HG03442 (cell line): ENCODE measurements around the gene RELT.

Experiments
- ATAC-seq: cut with Tn5 transposase; IDR thresholded peaks from one replicate; pipeline ENCODE4 v1.9.1; 2021; ENCODE audit warnings: mild to moderate bottlenecking, moderate library complexity; ENCODE audit not compliant: unreplicated experiment

The RELT gene

DNA sequence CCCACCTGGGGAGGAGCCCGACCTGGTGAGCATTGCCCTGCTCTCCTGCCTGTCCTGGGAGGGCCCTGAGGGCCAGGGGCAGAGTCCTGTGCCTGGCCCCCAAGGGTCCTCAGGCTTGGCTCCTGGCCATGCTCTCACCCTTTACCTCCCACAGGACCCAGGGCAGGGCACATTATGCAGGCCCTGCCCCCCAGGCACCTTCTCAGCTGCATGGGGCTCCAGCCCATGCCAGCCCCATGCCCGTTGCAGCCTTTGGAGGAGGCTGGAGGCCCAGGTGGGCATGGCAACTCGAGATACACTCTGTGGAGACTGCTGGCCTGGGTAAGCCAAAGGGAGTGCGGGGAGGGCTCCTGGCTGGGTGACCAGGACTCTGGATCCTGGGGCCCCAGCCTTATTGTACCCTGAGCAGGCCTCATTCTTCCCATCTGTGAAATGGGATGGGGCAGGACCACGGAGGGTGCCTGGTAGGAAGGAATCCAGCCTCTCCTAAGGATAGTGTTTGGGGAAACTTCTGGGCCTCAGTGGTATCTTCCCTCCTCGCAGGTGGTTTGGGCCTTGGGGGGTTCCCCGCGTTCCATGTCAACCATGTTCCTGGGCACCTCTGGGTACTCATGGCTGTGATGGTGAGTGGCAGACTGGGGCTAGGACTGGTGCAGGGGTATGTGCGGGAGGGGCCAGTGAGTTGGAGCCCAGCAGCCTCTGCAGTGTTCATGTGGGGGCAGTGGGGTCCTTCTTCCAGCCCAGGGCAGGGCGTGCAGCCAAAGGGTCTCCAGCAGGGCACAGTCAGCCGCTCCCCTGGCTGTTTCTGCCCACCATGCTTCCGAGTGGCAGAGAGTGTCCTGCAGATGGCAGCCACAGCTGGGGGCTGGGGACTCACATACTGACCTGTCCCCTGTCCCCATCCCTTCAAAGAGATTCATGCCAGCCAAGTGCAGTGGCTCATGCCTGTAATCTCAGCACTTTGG, 14.7 kb downstream of the RELT start:
- ATAC-seq, result no peak

DNA sequence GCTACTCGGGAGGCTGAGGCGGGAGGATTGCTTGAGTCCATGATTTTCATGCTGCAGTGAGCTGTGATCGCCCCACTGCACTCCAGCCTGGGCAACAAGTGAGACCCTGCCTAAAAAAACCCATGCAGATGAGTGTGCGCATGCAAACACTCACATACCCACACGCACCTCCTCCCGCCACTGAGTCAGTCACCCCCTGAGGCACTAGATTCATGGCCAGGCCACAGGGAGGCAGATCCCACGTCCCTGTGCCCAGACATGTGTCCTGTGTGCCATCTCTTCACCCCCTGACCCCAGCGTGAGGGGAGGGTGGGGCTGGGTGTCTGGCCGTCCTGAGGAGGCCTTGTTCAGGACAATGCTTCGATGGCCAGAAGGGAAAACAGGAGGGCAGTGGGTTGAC, 15.5 kb downstream of the RELT start:
- ATAC-seq, result no peak

DNA sequence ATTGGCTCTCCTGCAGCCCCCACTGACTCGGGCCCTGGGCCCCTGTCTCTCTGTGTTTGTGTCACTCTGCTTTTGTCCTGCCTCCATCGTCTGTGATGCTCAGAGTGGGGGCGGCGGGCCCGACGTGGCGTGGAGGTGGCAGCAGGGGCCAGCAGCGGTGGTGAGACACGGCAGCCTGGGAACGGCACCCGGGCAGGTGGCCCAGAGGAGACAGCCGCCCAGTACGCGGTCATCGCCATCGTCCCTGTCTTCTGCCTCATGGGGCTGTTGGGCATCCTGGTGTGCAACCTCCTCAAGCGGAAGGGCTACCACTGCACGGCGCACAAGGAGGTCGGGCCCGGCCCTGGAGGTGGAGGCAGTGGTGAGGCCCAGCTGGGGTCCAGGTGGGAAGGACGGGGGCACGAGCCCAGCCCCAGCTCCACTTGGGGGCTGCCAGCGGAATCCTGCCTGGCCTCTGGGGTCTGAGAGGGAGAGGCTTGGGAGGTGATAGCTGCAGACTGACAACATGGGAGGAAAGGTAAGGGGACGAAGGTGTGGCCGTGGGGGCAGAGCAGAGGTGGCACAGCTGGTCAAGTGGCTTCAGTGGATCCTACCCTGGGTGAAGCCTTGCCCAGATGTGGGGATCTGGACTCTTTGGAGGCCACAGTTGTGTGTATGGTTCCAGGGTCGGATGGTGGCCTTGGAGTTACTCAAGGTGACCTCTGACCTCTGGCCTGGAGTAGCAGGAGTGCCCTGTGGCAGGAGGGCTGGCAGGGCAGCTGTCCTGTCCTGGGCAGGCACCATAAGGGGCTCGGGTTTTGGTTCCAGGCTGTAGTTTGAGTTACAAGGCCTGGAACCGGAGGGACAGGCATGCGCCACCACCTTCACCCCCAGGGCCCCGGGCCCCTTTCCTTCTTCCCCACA, 16.2 kb downstream of the RELT start:
- no peak for ATAC-seq

DNA sequence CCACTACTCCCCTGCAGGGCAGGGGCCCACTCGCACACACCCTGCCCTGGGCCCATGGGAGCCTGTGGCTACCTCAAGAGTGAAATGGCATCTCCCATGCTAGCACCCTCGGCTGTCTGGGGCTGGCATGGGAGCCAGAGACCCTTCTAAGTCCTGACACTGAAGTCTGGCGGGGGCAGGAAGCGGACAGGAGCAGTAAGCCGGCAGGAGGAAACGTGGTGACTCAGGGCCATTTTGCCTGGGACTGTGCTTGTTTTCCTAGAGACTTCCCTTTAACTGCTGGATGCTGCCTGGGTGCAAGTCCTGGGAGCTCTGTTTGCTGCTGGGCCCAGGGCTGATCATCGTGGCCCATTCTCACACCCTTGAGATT, 16.8 kb downstream of the RELT start:
- no peak for ATAC-seq

DNA sequence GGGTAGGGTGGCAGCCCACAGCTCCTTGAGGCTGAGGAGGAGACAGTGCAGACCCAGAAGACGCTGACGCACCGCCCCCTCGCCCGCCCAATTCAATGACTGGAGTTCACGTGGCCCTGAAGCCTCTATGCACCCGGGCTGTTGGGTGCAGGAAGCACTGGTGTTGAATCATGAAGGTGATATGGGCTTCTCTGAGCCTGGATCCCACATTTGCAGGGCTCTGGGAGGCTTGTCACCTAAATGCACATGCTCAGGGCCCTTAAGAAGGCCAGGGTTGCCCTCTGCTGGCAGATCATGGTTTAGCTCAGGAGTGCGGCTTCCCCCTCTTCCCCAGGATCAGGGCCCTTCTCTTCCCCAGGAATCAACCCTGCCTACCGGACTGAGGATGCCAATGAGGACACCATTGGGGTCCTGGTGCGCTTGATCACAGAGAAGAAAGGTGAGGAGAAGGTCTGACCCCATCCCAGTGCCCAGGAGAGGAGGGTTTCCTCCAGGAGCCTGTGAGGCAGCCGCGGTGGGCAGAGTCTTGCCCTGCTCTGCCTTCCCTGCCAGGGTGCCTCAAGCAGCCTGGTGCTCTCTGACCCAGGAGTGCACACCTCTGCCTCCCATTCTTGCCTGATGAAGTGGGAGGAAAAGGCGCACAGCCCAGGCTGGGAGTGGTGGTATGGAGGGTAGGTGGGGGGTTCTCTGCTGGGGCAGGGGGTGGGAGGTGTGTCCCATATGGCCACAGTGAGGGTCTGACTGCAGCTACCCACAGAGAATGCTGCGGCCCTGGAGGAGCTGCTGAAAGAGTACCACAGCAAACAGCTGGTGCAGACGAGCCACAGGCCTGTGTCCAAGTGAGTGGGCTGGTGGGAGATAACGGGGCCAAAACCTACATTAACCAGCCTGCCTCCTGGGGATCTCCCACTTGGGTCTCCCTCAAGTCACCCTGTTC, 17.5 kb downstream of the RELT start:
- ATAC-seq, result no peak

DNA sequence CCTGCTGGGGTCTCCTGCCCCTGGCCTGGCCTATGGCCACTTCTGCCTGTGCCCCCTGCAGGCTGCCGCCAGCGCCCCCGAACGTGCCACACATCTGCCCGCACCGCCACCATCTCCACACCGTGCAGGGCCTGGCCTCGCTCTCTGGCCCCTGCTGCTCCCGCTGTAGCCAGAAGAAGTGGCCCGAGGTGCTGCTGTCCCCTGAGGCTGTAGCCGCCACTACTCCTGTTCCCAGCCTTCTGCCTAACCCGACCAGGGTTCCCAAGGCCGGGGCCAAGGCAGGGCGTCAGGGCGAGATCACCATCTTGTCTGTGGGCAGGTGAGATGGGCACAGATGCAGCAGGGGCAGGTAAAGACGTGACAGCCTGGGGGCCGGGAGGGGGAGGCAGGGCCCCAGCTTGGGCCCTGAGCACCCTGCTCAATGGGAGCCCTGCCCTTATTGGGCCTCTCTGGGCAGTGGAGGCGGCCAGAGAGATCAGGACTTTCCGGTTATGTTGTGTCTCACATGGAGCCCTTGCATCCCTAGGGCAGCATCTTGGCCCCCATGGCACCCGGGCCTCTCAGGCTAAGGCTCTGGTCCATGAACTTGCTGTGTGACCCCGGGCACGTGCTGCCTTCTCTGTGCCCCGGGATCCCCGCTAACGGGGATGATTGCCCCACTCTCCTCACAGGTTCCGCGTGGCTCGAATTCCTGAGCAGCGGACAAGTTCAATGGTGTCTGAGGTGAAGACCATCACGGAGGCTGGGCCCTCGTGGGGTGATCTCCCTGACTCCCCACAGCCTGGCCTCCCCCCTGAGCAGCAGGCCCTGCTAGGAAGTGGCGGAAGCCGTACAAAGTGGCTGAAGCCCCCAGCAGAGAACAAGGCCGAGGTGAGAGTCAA, 18.5 kb downstream of the RELT start:
- no peak for ATAC-seq

DNA sequence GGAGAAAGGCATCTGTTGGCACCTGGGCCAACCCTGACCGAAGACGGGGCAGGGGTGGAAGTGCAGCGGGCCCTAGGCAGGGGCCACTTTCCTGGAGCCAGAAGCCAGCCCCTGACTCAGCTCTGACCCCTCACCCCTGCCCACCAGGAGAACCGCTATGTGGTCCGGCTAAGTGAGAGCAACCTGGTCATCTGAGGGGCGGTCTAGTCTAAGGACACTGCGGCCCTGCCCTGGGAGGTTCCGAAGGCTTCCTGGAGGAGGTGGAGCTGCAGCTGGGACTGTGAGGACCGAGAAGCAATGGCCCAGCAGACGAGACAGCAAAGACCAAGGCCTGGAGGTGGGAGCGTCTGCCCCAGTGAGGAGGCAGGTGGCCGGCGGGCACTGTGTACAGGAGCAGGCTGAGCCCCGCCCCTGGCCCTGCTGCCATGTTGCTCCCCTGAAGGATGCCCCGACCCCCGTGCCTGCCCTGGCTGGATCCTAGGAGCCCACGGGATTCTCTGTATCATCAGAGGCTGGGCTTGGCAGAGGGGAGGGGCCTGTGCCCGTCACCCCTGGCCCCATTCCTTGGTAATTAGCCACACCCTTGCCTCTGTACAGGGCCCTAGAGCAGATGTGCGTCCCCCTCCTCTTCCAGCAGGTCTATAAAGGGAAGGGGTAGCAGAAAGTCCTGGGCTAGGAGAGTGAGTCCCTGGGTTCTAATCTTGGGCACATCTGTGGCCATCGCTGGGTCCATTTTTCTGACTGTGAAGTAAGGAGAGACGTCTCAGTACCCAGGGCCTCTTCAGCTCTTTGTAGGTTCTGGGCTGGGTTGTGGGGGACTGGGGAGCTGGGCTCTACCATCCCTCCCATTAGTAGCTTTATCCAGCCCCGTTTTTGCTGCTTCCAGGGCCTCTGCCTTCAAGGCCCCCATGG, 19.4 kb downstream of the RELT start:
- ATAC-seq, result no peak

DNA sequence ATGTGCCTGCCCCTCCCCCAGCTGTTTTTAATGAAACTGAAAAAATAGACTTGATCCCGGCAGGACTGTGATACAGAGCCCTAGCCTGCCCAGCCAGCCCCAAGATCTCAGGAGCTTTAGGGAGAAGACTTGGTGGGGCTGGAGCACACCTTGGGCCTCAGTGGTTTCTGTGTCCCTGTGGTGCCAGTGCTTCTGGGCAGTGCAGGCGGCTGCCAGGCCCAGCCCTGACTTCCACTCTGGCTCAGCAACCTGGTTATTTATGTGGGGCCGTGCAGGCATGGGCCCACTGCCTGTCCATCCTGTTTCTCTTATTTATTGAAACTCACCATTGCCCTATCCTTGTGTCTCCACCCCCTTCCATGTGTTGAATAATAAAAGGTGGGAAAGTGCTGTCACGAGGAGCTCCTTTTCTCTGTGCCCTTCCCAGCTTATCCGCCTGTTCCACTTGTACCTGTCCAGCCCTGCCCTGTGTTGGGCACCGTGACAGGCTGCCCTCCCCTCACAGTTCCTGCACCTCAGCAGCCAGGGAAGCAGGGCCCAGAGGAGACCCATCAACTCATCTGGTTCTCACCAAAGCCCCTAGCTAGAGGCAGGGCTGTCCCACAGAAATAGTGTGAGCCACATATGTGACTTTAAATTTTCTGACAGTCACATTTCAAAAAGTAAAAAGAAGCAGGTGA, 20.2 kb downstream of the RELT start:
- no peak for ATAC-seq

DNA sequence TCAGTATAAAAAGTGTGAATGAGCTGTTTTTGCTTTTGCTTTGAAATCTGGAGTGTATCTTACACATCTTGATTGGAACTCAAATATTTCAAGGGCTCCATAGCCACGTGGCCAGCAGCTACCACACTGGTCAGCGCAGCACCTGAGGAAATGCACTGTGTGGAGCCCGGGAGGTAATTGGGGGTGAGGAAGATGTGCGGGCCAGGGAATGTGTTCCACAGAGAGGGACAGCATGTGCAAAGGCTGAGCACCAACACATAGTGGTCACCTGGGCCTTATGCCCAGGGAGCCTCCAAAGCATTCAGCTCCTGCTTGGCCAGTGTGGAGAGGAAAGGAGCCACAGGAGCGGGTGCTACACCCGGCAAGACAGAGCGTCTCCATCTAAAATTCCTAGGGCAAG, 20.8 kb downstream of the RELT start:
- ATAC-seq, result no peak

DNA sequence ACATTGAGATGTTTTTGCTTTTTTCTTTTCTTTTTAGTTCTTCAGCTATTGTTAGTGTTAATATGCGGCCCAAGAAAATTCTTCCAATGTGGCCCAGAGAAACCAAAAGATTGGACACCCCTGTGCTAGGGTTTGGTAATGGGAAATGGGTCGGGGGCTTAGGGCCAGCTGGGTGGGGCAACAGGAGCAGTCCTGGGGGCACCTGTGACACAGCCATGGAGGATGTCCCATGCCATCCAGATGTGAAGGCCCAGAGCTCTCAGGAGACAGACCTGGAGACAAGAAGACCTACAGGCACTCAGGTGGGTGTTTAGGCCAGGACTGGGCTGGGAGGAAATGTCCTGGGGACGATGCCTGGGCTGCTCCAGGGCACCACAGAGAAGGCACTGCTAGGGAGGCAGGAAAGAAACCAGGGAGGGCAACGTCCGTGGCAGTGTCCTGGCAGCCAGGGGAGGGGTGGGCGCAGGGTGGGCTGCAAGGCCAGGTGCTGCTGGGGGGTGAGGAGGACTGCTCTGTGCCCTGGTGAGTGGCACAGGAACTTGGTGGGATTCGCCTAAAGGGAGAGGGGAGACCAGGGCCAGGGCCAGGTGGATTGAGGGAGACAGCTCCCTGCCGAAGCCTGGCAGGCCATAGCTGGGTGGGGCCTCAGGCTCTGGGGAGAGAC, 21.4 kb downstream of the RELT start:
- no peak for ATAC-seq

DNA sequence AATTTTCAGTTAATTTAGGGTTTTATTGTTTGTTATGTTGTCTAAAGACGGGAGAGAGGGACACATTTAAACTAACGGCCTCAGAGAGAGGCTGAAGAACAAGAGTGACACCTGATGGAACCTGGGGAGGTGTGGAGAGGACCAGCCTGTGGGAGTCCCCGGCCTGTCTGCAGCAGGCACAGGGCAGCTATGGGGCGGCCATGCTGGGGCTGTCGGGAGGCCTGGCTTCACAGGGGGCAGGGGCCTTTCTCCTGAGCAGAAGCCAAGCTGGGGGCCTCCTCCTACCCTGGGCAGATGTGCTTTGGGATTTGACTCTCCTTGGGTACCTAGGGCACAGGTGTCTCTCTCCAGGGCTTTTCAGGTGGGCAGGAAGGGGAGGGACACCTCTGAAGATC, 21.9 kb downstream of the RELT start:
- ATAC-seq, result no peak

DNA sequence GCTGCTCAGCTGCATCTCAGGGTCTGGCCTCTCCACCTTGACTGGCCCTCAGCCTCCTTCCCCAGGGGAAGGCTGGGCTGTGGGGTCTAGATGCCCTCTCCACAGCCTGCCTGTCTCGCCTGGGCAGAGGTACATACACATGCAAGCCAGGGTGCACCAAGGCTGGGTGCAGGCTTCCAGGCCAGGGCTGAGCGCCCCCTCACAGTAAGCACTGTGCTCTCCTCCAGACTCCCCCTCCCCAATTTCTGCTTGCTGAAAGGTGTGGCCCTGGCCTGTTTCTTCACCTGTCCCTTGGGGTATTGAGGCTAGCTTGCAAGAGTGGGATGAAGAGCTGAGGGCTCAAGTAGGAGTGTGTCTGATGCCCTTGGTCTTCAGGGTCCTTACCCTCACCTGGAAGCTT, 22.5 kb downstream of the RELT start:
- no peak for ATAC-seq

DNA sequence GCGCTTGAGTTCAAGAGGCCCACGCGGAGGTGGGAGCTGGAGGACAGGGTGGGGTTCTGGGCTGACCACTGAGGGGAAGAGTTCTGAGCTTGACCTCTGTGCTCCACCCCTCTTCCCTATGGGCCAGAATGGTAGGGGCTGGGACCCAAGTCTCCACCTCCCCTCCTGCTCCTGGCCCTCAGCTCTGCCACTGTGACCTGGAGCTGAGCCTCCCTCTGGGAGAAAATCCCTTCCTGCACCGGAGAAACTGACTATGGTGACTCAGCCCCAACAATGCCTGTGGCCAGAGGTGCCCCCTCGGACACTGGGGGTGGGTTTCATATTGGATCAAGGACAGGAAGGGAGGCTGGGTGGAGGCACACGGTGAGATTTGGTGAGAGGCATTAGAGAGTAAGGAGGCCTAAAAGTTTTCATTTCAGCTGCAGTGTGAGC, 23.0 kb downstream of the RELT start:
- ATAC-seq, result no peak

DNA sequence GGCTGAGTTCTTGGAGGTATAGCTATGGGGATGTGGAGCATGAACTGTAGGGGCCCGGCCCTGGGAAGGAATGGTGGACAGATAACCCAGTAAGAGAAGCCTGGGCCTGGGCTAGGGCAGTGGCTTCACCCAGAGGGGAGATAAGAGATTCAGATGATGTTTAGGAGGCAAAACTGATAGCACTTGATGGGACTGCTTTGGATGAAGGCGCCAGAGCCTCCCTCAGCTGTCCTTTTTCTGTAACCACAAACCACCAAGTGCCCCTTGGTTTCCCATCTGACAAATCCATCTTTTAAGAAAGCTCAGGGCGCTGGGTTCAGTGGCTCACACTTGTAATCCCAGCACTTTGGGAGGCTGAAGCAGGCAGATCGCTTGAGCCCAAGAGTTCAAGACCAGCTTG, 23.4 kb downstream of the RELT start:
- ATAC-seq, result no peak

DNA sequence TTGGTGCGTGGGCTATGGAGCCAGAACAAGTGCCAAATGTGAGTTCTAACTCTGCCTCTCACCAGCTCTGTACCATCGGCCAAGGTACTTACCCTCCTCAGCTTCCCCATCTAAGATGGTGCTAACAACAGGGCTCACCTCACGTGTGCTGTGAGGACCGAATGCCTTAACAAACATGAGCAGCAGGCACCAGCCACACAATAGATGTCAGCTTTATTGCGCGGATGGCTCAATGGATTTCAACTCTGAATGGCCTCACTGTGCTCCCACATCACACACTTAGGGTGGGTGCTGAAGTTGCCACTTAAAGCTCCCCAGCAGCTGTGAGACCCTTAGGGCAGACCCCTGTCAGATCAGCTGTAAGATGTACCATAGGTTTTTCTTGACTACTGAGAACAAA, 24.1 kb downstream of the RELT start:
- ATAC-seq, result no peak

DNA sequence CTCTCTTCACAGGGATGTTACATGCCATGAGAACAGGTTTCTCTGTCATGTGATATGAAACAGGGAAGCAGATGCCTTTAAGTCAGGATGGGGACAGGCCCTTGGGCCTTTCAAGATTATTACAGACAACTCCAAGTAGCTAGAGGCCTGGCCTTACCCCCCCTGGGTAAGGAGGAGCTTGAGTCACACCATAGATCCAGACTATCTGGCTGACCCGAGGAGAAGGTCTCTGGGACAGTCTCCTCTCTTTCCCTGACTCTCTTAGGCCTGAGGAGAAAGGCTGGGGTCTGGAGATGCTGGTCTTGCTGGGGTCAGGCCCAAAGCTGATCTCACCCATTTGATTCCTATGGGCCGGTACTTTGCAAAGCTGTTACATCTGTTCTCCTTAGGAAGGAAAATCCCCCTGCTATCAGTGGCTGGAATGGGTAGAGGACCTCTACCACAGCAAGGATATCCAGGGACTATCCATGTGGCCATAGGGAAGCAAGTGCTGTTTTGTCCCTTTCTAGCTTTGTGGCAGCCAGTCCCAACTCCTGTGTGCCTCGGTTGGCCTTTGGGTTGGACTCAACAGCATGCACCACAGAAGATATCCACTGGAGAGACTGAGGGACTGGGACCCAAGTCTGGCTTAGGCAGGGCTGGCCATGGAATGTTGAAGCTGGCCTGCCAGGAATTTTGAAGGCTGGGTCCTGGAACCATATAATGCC, 25.2 kb downstream of the RELT start:
- ATAC-seq, result no peak
